ENCODE results near the gene JPH3. TPM values are rescaled to one million over a fixed set of nuclear protein-coding genes. Genes with fewer than 3 reads are reported as not detected.

Gene JPH3
- total RNA-seq, 1 experiment from 2014 or later, result 32.7 TPM

DNA sequence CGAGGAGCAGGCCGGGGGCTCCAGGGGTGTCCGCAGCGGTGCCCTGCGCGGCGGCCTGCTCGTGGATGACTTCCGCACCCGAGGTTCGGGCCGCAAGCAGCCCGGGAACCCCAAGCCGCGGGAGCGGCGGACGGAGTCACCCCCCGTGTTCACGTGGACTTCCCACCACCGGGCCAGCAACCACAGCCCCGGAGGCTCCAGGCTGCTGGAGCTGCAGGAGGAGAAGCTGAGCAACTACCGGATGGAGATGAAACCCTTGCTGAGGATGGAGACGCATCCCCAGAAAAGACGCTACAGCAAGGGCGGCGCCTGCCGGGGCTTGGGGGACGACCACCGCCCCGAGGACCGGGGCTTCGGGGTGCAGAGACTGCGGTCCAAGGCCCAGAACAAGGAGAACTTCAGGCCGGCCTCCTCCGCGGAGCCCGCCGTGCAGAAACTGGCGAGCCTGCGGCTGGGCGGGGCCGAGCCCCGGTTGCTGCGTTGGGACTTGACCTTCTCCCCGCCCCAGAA is 87.7 kb downstream of the JPH3 start:
- Histone ChIP-seq H2AFZ (ENCODE audit: low read length) (no peak overlapping the region), H4K20me1 (ENCODE audit: control insufficient read depth, insufficient read depth, insufficient read length) (no peaks in the 10 kb centered on the region), H3K79me1 (ENCODE audit: insufficient read depth, low read depth, low read length, poor library complexity, severe bottlenecking) (no peaks in the 10 kb centered on the region), H4K5ac (ENCODE audit: insufficient read length, low read depth, low read length) (no peak overlapping the region), H3K27me3 (ENCODE audit: insufficient read depth, low read length) (no peaks in the 10 kb centered on the region), H3K79me2 (ENCODE audit: insufficient read depth, low read length) (no peaks in the 10 kb centered on the region), H2BK5ac (ENCODE audit: insufficient read length, low read length) (no peak overlapping the region), H3K9me3 (ENCODE audit: control insufficient read depth, low read depth, low read length) (no peaks in the 10 kb centered on the region), H2BK120ac (ENCODE audit: low read depth, low read length, poor library complexity, severe bottlenecking) (no peak overlapping the region), H3K18ac (ENCODE audit: insufficient read length, low read depth, low read length) (no peak overlapping the region), H3K56ac (ENCODE audit: insufficient read length, low read depth, low read length) (no peak overlapping the region), H3K4ac (ENCODE audit: low read depth, low read length) (no peak overlapping the region), H4K8ac (replicated peaks; ENCODE audit: insufficient read length, low read depth, low read length) (no peak overlapping the region), H2AK5ac (ENCODE audit: insufficient read length, low read length) (no peak overlapping the region), H3K23me2 (ENCODE audit: insufficient read length, low read depth, low read length, poor library complexity, severe bottlenecking) (no peaks in the 10 kb centered on the region), H3T11ph (ENCODE audit: low read length) (no peak overlapping the region), H3K14ac (ENCODE audit: insufficient read depth, low read length) (no peak overlapping the region), H3K4me2 (ENCODE audit: insufficient read depth, insufficient read length, low read length) (no peak overlapping the region), H2BK20ac (ENCODE audit: low read depth, low read length, poor library complexity, severe bottlenecking) (no peak overlapping the region), H2BK12ac (ENCODE audit: insufficient read length, low read depth, low read length) (no peak overlapping the region), H4K91ac (ENCODE audit: insufficient read length, low read depth, low read length) (no peak overlapping the region), H3K4me1 (ENCODE audit: insufficient read depth, low read length) (no peaks in the 10 kb centered on the region), H3K9ac (ENCODE audit: extremely low read depth, insufficient read length, low read length) (no peak overlapping the region), H2BK15ac (ENCODE audit: low read depth, low read length) (no peak overlapping the region), H3K23ac (ENCODE audit: insufficient read length, low read depth, low read length) (no peak overlapping the region), H3K27ac (ENCODE audit: insufficient read length, low read depth, low read length) (no peak overlapping the region)
- no peak for DNase-seq
- Mint-ChIP-seq H3K36me3 (ENCODE audit: insufficient read depth in 1 of 3, low read depth in 3 of 3) (peaks cover 3 to 18% (median 11%) of the 10 kb centered on the region in 3 experiments; a peak in 5 of 7 replicates), H3K27me3 (ENCODE audit: low read depth) (peaks cover 1% of the 10 kb centered on the region; the same call in 1 of the 2 replicates), H3K4me3 (no peak overlapping the region), H3K9me3 (no peaks in the 10 kb centered on the region), H3K4me1 (peaks cover 0 to 3% of the 10 kb centered on the region in 2 experiments; a peak in 2 of 4 replicates), H3K27ac (no peak overlapping the region)
- WGBS (ENCODE audit: extremely low coverage, insufficient read length, low lambda C conversion rate), result no CpG with 5 or more reads among the region's 46 CpGs
- no peak for TF ChIP-seq CTCF (conservative IDR thresholded peaks at IDR 0.05)

Measured in H9 (cell line).